ENCODE measurements around the gene PIEZO2.

- TF ChIP-seq, protein P1, sequence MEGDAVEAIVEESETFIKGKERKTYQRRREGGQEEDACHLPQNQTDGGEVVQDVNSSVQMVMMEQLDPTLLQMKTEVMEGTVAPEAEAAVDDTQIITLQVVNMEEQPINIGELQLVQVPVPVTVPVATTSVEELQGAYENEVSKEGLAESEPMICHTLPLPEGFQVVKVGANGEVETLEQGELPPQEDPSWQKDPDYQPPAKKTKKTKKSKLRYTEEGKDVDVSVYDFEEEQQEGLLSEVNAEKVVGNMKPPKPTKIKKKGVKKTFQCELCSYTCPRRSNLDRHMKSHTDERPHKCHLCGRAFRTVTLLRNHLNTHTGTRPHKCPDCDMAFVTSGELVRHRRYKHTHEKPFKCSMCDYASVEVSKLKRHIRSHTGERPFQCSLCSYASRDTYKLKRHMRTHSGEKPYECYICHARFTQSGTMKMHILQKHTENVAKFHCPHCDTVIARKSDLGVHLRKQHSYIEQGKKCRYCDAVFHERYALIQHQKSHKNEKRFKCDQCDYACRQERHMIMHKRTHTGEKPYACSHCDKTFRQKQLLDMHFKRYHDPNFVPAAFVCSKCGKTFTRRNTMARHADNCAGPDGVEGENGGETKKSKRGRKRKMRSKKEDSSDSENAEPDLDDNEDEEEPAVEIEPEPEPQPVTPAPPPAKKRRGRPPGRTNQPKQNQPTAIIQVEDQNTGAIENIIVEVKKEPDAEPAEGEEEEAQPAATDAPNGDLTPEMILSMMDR (conservative IDR thresholded peaks at IDR 0.05; ENCODE audit: low read length): no peak
- TF ChIP-seq EZH2phosphoT487 (IDR thresholded peaks at IDR 0.05; ENCODE audit: borderline replicate concordance): no peak
These were observed 105.7 kb downstream of the PIEZO2 start for GRCh38 chr18:11043694-11044093.
